ENCODE results near the gene SIRPG.
"Not testable (repeated sequence)": the region's sequence is repeated elsewhere in the genome, so short reads cannot be mapped to it uniquely, and the experiment has no call there.

Gene SIRPG

GRCh38 chr20:1657556-1658334, at the start of gene SIRPG:
Gene SIRPG, minus strand, starts transcription at chr20:1657779. Its CDS starts 65 bp downstream, at chr20:1657714.
- no peak within 1 kb of the TSS for H3K27ac ChIP-seq
- TF ChIP-seq, protein P1, sequence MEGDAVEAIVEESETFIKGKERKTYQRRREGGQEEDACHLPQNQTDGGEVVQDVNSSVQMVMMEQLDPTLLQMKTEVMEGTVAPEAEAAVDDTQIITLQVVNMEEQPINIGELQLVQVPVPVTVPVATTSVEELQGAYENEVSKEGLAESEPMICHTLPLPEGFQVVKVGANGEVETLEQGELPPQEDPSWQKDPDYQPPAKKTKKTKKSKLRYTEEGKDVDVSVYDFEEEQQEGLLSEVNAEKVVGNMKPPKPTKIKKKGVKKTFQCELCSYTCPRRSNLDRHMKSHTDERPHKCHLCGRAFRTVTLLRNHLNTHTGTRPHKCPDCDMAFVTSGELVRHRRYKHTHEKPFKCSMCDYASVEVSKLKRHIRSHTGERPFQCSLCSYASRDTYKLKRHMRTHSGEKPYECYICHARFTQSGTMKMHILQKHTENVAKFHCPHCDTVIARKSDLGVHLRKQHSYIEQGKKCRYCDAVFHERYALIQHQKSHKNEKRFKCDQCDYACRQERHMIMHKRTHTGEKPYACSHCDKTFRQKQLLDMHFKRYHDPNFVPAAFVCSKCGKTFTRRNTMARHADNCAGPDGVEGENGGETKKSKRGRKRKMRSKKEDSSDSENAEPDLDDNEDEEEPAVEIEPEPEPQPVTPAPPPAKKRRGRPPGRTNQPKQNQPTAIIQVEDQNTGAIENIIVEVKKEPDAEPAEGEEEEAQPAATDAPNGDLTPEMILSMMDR (conservative IDR thresholded peaks at IDR 0.05) = no peak

- H3K27ac ChIP-seq = not testable (repeated sequence)
Measured at GRCh38 chr20:1706887-1707286, 49.3 kb upstream of the SIRPG start.

DNA sequence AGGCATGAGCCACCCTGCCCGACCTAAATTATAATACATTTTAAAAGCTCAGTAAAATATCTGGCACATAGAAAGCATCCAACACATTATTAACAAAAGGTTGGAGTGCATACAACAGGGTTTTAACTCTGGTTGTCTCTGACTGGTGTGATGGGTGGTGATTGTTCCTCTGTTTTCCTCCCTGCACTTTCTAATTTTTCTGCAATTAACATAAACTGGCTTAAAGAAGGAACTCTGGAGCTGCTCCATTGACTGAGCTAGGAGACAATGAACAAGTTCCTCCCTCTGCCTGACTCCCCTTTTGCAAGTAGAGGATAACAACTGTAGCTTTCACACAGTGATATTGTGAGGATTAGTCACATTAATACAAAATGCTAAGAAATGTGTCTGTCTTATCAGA, 48.5 kb upstream of the SIRPG start:
- H3K27ac ChIP-seq = no peak overlapping the region
- TF ChIP-seq, protein P1 (conservative IDR thresholded peaks at IDR 0.05) = no peak

DNA sequence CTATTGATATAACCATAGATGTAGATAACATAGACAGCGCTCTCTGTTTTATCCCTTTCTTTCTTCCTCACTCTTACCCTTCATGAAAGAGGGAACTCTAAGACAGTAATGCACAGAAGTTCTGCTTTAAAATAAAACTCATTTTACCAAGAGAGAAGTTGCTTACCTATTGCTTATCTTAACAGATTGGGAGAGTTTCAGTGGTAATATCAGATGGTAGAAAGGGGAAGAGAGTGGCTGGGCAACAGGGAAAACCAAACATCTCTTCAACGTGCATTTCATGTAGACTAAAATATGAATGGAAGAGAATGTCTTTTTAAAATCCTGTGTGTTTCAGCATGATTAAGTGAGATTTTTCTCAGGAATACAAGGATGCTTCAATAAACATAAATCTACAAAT, 45.3 kb upstream of the SIRPG start:
- H3K27ac ChIP-seq = no peak overlapping the region
- TF ChIP-seq, protein P1 (conservative IDR thresholded peaks at IDR 0.05) = no peak

- TF ChIP-seq, protein P1 (conservative IDR thresholded peaks at IDR 0.05) = no peak
- H3K27ac ChIP-seq = no peak overlapping the region
Measured at GRCh38 chr20:1702328-1702727, 44.7 kb upstream of the SIRPG start.

DNA sequence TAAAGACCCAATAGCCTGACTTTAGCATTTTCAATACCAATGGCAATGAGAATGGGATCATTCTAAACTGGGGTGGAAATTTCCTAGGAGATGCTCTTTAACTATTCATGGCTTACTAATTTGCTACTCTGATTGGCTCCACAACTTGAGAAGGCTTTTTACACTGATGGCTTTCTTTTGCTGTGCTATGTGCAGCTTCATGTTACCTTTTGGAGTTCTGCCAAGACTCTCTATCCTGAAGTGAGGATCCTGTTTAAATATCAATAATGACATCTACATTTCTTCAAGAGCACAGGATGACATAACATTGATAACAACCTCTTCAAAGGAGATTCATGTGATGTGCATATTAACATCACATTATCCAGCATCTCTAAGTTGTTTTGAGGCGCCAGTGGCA, 43.4 kb upstream of the SIRPG start:
- TF ChIP-seq, protein P1 (conservative IDR thresholded peaks at IDR 0.05) = no peak
- no peak overlapping the region for H3K27ac ChIP-seq

DNA sequence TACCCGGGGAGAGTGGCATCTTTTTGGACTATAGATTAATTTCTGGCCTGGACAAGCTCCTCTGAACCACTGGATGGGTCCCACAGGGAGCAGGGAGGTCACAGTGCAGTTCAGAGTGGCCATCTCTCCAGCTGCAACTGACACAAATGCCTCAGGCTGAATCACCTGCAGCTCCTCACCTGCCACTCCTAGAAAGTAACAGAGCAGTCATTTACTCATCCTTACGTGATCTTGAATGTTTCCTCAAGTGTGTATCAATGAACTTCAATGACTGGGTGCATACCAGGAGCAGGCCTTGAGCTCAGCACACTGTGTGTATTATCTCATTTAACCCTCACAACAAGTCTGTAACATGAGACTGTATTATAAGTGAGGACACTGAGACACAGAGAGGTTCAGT, 40.0 kb upstream of the SIRPG start:
- TF ChIP-seq, protein P1 (conservative IDR thresholded peaks at IDR 0.05) = no peak
- H3K27ac ChIP-seq = no peak overlapping the region

- no peak overlapping the region for H3K27ac ChIP-seq
- TF ChIP-seq, protein P1 (conservative IDR thresholded peaks at IDR 0.05) = no peak
Measured at GRCh38 chr20:1696521-1697209, 39.1 kb upstream of the SIRPG start.

Data from VCaP (cell line).